AG09319 (cell line): ENCODE measurements around the gene ZNF135.

Experiments used
- DNase-seq: peaks from one replicate; pipeline ENCODE4 v3.0.0-alpha.2; 2010; ENCODE audit warnings: low read depth; ENCODE audit errors: extremely low read depth
- TF ChIP-seq, protein P1 (sequence below): IDR thresholded peaks from 2 replicates; pipeline ENCODE4 v1.5.1; 2011; ENCODE audit warnings: low read depth, mild to moderate bottlenecking, inconsistent platforms, low read length, moderate library complexity

Gene ZNF135

GRCh38 chr19:58086825-58087710 is 28.0 kb downstream of the ZNF135 start:
- DNase-seq: no peak
- TF ChIP-seq, protein P1, sequence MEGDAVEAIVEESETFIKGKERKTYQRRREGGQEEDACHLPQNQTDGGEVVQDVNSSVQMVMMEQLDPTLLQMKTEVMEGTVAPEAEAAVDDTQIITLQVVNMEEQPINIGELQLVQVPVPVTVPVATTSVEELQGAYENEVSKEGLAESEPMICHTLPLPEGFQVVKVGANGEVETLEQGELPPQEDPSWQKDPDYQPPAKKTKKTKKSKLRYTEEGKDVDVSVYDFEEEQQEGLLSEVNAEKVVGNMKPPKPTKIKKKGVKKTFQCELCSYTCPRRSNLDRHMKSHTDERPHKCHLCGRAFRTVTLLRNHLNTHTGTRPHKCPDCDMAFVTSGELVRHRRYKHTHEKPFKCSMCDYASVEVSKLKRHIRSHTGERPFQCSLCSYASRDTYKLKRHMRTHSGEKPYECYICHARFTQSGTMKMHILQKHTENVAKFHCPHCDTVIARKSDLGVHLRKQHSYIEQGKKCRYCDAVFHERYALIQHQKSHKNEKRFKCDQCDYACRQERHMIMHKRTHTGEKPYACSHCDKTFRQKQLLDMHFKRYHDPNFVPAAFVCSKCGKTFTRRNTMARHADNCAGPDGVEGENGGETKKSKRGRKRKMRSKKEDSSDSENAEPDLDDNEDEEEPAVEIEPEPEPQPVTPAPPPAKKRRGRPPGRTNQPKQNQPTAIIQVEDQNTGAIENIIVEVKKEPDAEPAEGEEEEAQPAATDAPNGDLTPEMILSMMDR: no peak

DNA sequence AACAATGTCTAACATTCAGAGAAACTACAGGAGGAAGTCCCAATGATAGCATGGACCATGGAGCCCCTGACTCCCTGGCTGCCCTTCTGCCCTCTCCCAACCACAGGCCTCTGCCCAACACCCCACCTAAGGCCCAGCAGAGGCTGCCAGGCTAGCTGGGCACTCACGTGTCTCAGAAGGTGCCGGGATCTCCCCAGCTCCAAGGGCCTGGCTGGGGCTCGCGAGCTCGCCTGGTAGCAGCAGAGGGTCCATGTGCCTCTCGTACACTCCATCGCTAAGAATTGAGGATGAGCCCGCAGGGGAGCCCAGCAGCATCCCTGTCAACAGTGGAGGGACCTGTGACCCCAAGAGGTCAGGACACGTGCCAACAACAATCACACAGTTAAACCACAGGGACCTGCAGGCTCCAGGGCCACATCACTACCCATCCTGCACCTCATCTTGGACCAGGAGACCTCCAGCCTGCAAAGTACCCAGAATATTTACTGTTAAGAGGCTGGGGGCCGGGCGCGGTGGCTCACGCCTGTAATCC is 29.5 kb downstream of the ZNF135 start:
- TF ChIP-seq, protein P1: no peak

GRCh38 chr19:58089846-58090245 is 30.8 kb downstream of the ZNF135 start:
- no peak for DNase-seq
- TF ChIP-seq, protein P1: no peak

More for the DNA sequence above, 29.5 kb downstream of the ZNF135 start:
- DNase-seq: no peak

- DNase-seq: no peak
- TF ChIP-seq, protein P1: no peak
Measured at GRCh38 chr19:58091251-58091995, 32.3 kb downstream of the ZNF135 start.

- TF ChIP-seq, protein P1: no peak
- no peak for DNase-seq
Measured at GRCh38 chr19:58093071-58093470, 34.0 kb downstream of the ZNF135 start.

DNA sequence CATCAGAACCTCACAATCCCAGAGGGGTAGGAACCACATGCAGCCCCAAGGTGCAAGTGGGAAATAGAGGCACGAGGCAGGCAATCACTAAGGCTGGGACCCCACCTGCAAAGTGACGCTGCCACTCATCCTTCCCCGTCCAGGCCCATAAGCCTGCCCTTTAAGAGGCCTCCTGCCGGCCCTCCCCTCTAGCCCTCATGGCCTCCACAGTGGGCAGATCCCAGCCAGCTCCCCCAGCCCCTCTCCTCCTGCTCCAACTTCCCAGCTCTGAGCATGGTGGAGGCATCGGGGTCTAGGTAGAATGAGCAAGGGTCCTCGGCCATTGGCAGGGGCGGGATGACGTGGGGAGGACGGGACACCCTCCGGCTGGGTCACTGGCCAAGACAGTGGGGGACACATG is 36.2 kb downstream of the ZNF135 start:
- no peak for DNase-seq

More for the DNA sequence above, 36.2 kb downstream of the ZNF135 start:
- TF ChIP-seq, protein P1: no peak
